GM13977 (cell line): Measurements from ENCODE around the gene FABP1.

Experiments used
- DNase-seq: peaks from one replicate; pipeline ENCODE4 v3.0.0; 2012; ENCODE audit warnings: low spot score
- in situ Hi-C: fragments of 300-500 bp; cut with MboI; formaldehyde crosslinking; loops from one replicate; pipeline ENCODE4 v1.12.0; 2022; ENCODE audit warnings: low sequenced_read_pairs, low pct_unique_long_range_greater_than_20kb, mixed read lengths, inconsistent platforms; ENCODE audit not compliant: unreplicated experiment
- TF ChIP-seq, protein P1 (sequence below): IDR thresholded peaks from 2 replicates; pipeline ENCODE4 v1.5.1; 2012; ENCODE audit warnings: mild to moderate bottlenecking, control low read depth; ENCODE audit not compliant: insufficient read depth; ENCODE audit errors: extremely low read depth, missing control alignments

FABP1 gene

GRCh38 chr2:88125924-88126771, 1.7 kb downstream of the FABP1 start:
- no peak for DNase-seq
- TF ChIP-seq, protein P1, sequence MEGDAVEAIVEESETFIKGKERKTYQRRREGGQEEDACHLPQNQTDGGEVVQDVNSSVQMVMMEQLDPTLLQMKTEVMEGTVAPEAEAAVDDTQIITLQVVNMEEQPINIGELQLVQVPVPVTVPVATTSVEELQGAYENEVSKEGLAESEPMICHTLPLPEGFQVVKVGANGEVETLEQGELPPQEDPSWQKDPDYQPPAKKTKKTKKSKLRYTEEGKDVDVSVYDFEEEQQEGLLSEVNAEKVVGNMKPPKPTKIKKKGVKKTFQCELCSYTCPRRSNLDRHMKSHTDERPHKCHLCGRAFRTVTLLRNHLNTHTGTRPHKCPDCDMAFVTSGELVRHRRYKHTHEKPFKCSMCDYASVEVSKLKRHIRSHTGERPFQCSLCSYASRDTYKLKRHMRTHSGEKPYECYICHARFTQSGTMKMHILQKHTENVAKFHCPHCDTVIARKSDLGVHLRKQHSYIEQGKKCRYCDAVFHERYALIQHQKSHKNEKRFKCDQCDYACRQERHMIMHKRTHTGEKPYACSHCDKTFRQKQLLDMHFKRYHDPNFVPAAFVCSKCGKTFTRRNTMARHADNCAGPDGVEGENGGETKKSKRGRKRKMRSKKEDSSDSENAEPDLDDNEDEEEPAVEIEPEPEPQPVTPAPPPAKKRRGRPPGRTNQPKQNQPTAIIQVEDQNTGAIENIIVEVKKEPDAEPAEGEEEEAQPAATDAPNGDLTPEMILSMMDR = no peak
- in situ Hi-C loops = no loop called here

- in situ Hi-C loops = no loop called here
- DNase-seq = no peak
- TF ChIP-seq, protein P1 = no peak
These were observed 2.4 kb downstream of the FABP1 start for GRCh38 chr2:88125344-88125923.

- TF ChIP-seq, protein P1 = no peak
- no peak for DNase-seq
- in situ Hi-C loops = no loop called here
These were observed 3.6 kb downstream of the FABP1 start for GRCh38 chr2:88123975-88124917.

- DNase-seq = no peak
- TF ChIP-seq, protein P1 = no peak
- in situ Hi-C loops = no loop called here
These were observed 4.5 kb downstream of the FABP1 start for GRCh38 chr2:88123164-88123974.

GRCh38 chr2:88122141-88122884, 5.5 kb downstream of the FABP1 start:
- TF ChIP-seq, protein P1 = no peak
- DNase-seq = no peak
- in situ Hi-C loops = no loop called here
